Heart left ventricle (tissue), 16 donors: ENCODE data around the gene FAM193B. TPM values are rescaled to one million over a fixed set of nuclear protein-coding genes. Genes with fewer than 3 reads are reported as not detected.

Experiments
- ATAC-seq, 4 donors: fragments of 200-7000 bp; cut with Tn5 transposase; one replicate each; pipeline ENCODE4 v1.9.1; 2020 to 2022; ENCODE audit warnings: moderate library complexity in 4 of 4, mild to moderate bottlenecking in 3 of 4, moderate number of reproducible peaks in 1 of 4
- DNase-seq, 5 donors: peaks; one replicate each; pipeline ENCODE4 v3.0.0-alpha.2; 2020
- H3K27ac ChIP-seq, 12 donors: fragments of 200-600 bp; sonication (generic) in 4 of 12; one replicate each; pipeline versions ENCODE4 v1.5.0 to v1.8.0; 2016 to 2022; ENCODE audit warnings: mild to moderate bottlenecking in 2 of 12
- H3K27me3 ChIP-seq, 9 donors: fragments of 200-600 bp; sonication (generic) in 2 of 9; one replicate each; pipeline versions ENCODE4 v1.5.1 to v1.8.0; 2016 to 2022; ENCODE audit warnings: mild to moderate bottlenecking in 3 of 9
- H3K36me3 ChIP-seq, 9 donors: fragments of 200-600 bp; sonication (generic) in 2 of 9; one replicate each; pipeline versions ENCODE4 v1.5.0 to v1.8.0; 2018 to 2022; ENCODE audit warnings: mild to moderate bottlenecking in 2 of 9
- H3K4me1 ChIP-seq, 12 donors: fragments of 200-600 bp; sonication (generic) in 4 of 12; one replicate each; pipeline versions ENCODE4 v1.5.0 to v1.8.0; 2016 to 2022; ENCODE audit warnings: mild to moderate bottlenecking in 3 of 12
- H3K4me3 ChIP-seq, 12 donors: fragments of 200-600 bp; sonication (generic) in 4 of 12; one replicate each; pipeline versions ENCODE4 v1.5.0 to v1.8.0; 2017 to 2022; ENCODE audit warnings: mild to moderate bottlenecking in 9 of 12, moderate library complexity in 4 of 12
- H3K9me3 ChIP-seq, 12 donors: fragments of 200-600 bp; sonication (generic) in 4 of 12; one replicate each; pipeline versions ENCODE4 v1.5.0 to v1.8.0; 2016 to 2022; ENCODE audit warnings: mild to moderate bottlenecking in 1 of 12
- CTCF ChIP-seq, 12 donors: fragments of 200-600 bp; sonication (generic) in 4 of 12; IDR thresholded peaks; one replicate each; pipeline versions ENCODE4 v1.5.0 to v1.8.0; 2018 to 2022; ENCODE audit warnings: antibody characterized with exemption in 12 of 12, mild to moderate bottlenecking in 5 of 12
- POLR2A ChIP-seq, 2 donors: fragments of 450-650 bp; IDR thresholded peaks; one replicate each; pipeline ENCODE4 v1.6.1; 2017; ENCODE audit warnings: antibody characterized with exemption in 2 of 2, mild to moderate bottlenecking in 2 of 2, moderate library complexity in 2 of 2
- WGBS, 4 donors: extraction: QIAGEN DNeasy Blood & Tissue Kit in 2 of 4; methylation state at CpG; one replicate each; pipeline versions ENCODE4 v1.1.5 to v1.1.7; 2013 to 2018; 5-methylcytosine and 5-hydroxymethylcytosine counted together
- intact Hi-C, 10 donors: fragments of 100-400 bp; cut with DNase I; formaldehyde crosslinking; loops; one replicate each; pipeline versions ENCODE4 v1.11.1 to v1.14.2; 2022
- polyA plus RNA-seq, 2 donors: library from polyadenylated mRNA; stranded (reverse); fragments of 200-250 nt; gene quantifications; one replicate each; pipeline ENCODE4 v1.2.3, GENCODE V29; 2013
- total RNA-seq, 9 donors: library from RNA; depleted of rRNA in 2 of 9; stranded (reverse); fragments of >200 nt in 2 of 9; fragmentation: NEBNext Ultra II Directional in 3 of 9; extraction: Animal tissue kit (Norgen Biotek cat#: 25700) in 3 of 9; gene quantifications; one replicate each; pipeline versions ENCODE4 v1.1.0 to v1.2.4, GENCODE V29; 2016 to 2023
- donor health status: ischemic (EF 13 %, LVEDD 7.1; RV severe dilation, severe dysfunction).
- donor health status: healthy with polysubstance abuse.
- donor health status: DM: no; HTN: yes; CAD: no.
- donor health status: DM: no; HTN: no; CAD: no.
- donor health status: ischemic (EF 25% LVEDD 6.9; RV normal size, moderate dysfunction).
- donor health status: ischemic (EF 25% LVEDD 5.7; RV mildly dilated, moderate dysfunction).
- donor health status: healthy.
- donor health status: DM: yes; HTN: yes; CAD: no.
- donor health status: ischemic (EF 35%, LVEDD 5.7; RV mildly dilated, moderate dysfunction).
- donor health status: nonischemic (EF 11% LVEDD 7.7; RV severe dilation, severe dysfunction).
- donor health status: DM: yes; HTN: yes; CAD: no.
- donor health status: PGD.
- donor health status: ischemic (EF 29% LVEDD 5.4; RV normal size, mild dysfunction).
- donor health status: nonischemic (EF 23%, LVEDD 6.1; RV moderate dilation, normal function).

Gene FAM193B
- total and polyA plus RNA-seq, 11 donors, result 13.1 to 58.9 (median 20.2) TPM

- intact Hi-C loops, result loop anchor here in 1 of 10 donors (10.0 kb wide), 1 partner anchor 49 kb away; the partner anchor contains the start of gene TMED9
- ATAC-seq (peak; percentile 38 to 85 (median 78)), DNase-seq (peak in 2 of 5 donors; percentile 69 to 72)
- peaks cover 0 to 24% (median 8%) of the 10 kb centered on the region in 9 donors for H3K36me3 ChIP-seq
- no peak for TF ChIP-seq POLR2A (IDR thresholded peaks at IDR 0.05)
- no peak for TF ChIP-seq CTCF (IDR thresholded peaks at IDR 0.05)
- 63 to 88% (median 79%) methylated on average over 1 of the region's 1 CpG for WGBS, 4 donors
- H3K4me3 ChIP-seq, result no peak overlapping the region
- H3K9me3 ChIP-seq, result no peaks in the 10 kb centered on the region
- H3K27ac ChIP-seq, result peak overlapping the region in 11 of 12 donors; percentile 27 to 85 (median 71)
- H3K27me3 ChIP-seq, result no peaks in the 10 kb centered on the region
- H3K4me1 ChIP-seq, result peaks cover 9 to 78% (median 61%) of the 10 kb centered on the region in 12 donors
These were observed 8.1 kb downstream of the FAM193B start for GRCh38 chr5:177546258-177546741.

GRCh38 chr5:177545487-177546257 is 8.7 kb downstream of the FAM193B start:
- Histone ChIP-seq H3K4me3 (no peak overlapping the region), H3K9me3 (no peaks in the 10 kb centered on the region), H3K27me3 (no peaks in the 10 kb centered on the region), H3K27ac (peak overlapping the region in 11 of 12 donors; percentile 27 to 85 (median 71)), H3K36me3 (peaks cover 0 to 17% (median 3%) of the 10 kb centered on the region in 9 donors), H3K4me1 (peaks cover 9 to 76% (median 61%) of the 10 kb centered on the region in 12 donors)
- 45 to 76% (median 51%) methylated on average over 4 of the region's 4 CpGs for WGBS, 4 donors
- no peak for TF ChIP-seq CTCF (IDR thresholded peaks at IDR 0.05)
- TF ChIP-seq POLR2A (IDR thresholded peaks at IDR 0.05), result no peak
- intact Hi-C loops, result loop anchor here in 1 of 10 donors (10.0 kb wide), 1 partner anchor 49 kb away; the partner anchor contains the start of gene TMED9
- peak; percentile 74 to 85 (median 82) for ATAC-seq
- DNase-seq, result peak in 4 of 5 donors; percentile 61 to 75 (median 66)

GRCh38 chr5:177542816-177543465 is 11.4 kb downstream of the FAM193B start:
- intact Hi-C loops, result loop anchor here in 1 of 10 donors (10.0 kb wide), 1 partner anchor 52 kb away; the partner anchor contains the start of gene TMED9
- no peaks in the 10 kb centered on the region for H3K27me3 ChIP-seq
- peaks cover 0 to 23% (median 9%) of the 10 kb centered on the region in 9 donors for H3K36me3 ChIP-seq
- peak overlapping the region in 3 of 12 donors; percentile 7 to 75 (median 18) for H3K27ac ChIP-seq
- 88 to 96% (median 93%) methylated on average over 4 of the region's 4 CpGs for WGBS, 4 donors
- TF ChIP-seq CTCF (IDR thresholded peaks at IDR 0.05) (no peak), POLR2A (IDR thresholded peaks at IDR 0.05) (no peak)
- peaks cover 13 to 84% (median 67%) of the 10 kb centered on the region in 12 donors for H3K4me1 ChIP-seq
- DNase-seq, result no peak
- no peak for ATAC-seq
- no peak overlapping the region for H3K4me3 ChIP-seq
- H3K9me3 ChIP-seq, result no peaks in the 10 kb centered on the region
